PC-9 (cell line): ENCODE measurements around the gene CELF4.

Experiments
- EZH2 ChIP-seq: fragments of 200-600 bp; sonication (generic); IDR thresholded peaks from 2 replicates; pipeline ENCODE4 v1.8.0; 2017; ENCODE audit warnings: antibody characterized with exemption, low read depth
- TF ChIP-seq, protein P1 (sequence below): fragments of 200-600 bp; sonication (generic); conservative IDR thresholded peaks from 2 replicates; pipeline ENCODE4 v1.6.1; 2017; ENCODE audit warnings: mixed run types, antibody characterized with exemption, mild to moderate bottlenecking, moderate library complexity

DNA sequence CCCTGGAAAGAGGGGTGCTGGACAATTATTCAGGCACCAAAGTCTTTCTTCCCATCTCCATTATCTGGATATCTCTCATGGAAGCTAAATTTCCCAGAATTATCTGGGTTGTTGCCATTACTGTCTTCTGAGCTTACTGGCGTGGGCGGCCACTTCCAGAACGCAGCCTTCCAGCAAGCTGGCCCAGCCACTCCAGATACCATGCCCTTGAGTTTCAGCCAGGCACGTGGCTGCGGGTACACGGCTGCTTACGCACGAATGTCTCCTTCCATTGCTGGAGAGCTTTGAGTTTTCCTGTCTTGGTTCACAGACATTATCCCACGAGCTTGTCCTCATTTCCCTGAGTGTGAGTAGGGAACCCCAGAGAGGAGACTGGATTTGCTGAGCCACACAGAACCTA is 32.7 kb downstream of the CELF4 start:
- TF ChIP-seq, protein P1, sequence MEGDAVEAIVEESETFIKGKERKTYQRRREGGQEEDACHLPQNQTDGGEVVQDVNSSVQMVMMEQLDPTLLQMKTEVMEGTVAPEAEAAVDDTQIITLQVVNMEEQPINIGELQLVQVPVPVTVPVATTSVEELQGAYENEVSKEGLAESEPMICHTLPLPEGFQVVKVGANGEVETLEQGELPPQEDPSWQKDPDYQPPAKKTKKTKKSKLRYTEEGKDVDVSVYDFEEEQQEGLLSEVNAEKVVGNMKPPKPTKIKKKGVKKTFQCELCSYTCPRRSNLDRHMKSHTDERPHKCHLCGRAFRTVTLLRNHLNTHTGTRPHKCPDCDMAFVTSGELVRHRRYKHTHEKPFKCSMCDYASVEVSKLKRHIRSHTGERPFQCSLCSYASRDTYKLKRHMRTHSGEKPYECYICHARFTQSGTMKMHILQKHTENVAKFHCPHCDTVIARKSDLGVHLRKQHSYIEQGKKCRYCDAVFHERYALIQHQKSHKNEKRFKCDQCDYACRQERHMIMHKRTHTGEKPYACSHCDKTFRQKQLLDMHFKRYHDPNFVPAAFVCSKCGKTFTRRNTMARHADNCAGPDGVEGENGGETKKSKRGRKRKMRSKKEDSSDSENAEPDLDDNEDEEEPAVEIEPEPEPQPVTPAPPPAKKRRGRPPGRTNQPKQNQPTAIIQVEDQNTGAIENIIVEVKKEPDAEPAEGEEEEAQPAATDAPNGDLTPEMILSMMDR, result no peak
- TF ChIP-seq EZH2, result no peak
